ENCODE data around the gene SLC8A1.

The SLC8A1 gene

DNA sequence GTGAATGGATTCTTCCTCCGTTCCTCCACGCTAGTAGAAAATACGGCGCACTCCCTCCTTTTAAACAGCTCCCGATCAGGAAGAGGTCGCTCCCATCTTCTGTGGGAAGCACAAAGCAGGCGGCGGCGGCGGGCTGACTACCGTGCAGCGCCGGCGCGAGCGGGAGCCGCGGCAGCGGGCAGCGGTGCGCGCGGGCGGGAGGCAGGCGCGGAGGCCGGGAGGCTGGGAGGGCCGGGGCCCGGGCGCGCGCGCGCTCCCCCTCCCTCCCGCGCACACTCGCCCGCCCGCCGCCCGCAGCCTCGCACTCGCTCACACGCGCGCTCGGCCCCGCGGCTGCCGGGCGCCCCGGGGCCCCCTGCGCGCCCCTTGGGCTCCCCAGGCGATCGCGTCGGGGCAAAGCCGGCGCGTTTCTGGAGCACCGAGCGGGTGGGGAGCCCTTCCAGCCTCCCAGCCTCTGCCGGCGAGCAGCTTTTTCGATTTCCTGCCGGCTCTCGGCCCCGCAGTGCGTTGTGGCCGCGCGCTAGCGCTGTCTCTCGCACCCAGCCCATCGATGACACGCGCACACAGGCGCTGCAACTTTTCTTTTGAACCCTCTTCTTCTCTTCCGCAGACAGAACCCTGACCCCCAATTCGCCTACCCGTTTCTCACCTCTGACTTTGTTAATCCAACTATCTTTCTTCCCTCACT is at the start of gene SLC8A1:
SLC8A1 (minus strand) TSS at position 173 of the 688 bp plus-strand sequence.
- no peak for DNase-seq (ENCODE audit: low read depth)

GRCh38 chr2:40499437-40499836 is 47.5 kb upstream of the SLC8A1 start:
- no peak for DNase-seq (ENCODE audit: low read depth)

GRCh38 chr2:40497251-40497859 is 45.5 kb upstream of the SLC8A1 start:
- no peak for DNase-seq (ENCODE audit: low read depth)

DNA sequence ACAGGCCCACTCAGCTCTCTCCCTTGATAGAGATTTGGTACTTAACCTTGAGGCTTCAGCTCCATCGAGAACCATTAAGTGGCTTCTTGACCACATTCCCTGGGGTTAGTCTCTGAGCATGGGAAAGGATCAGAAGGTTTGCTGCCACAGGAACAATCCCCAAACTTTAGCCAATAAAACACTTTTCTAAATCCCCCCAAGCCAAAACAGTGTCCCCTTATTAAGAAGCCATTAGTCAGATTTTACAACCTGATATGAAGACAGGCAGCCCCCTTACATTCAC is 37.7 kb upstream of the SLC8A1 start:
- no peak for DNase-seq (ENCODE audit: low read depth)

- no peak for DNase-seq (ENCODE audit: low read depth)
These were observed 37.2 kb upstream of the SLC8A1 start for GRCh38 chr2:40488927-40489677.

GRCh38 chr2:40488101-40488601 is 36.3 kb upstream of the SLC8A1 start:
- no peak for DNase-seq (ENCODE audit: low read depth)

GRCh38 chr2:40487602-40488001 is 35.7 kb upstream of the SLC8A1 start:
- DNase-seq (ENCODE audit: low read depth) = no peak

- DNase-seq (ENCODE audit: low read depth) = no peak
These were observed 34.0 kb upstream of the SLC8A1 start for GRCh38 chr2:40485854-40486253.

GRCh38 chr2:40485318-40485717 is 33.4 kb upstream of the SLC8A1 start:
- DNase-seq (ENCODE audit: low read depth) = no peak

DNA sequence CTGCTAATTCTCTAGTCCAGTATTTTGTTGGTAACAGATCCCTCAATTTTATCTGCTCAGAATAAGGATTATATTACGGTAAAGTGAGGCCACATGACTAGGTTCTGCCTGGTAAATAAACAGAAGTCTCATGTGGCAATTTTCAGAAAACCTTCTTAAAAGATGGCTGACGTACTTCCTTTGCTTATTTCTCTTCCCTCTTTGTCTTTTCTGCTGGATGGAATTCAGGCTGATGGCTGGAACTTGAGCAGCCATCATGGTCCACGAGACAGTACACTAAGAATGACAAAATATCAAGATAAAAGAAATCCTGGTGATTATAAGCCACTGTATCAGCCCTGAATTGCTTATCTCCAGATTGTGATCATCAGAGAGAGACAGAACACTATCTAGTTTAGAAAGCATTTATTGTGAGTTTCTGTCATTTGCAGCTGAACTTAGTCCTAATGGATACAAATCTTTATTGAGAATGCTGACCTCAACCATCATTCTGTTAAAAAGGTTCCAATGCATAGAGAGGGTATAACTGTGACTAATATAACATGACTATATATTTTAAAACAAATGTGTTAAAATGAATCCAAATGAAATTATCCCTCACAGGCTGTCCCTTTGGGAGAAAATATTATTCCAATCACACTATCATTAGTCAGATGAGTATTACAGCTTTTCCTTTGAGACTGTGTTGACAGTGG is 31.8 kb upstream of the SLC8A1 start:
- DNase-seq (ENCODE audit: low read depth) = no peak

- DNase-seq (ENCODE audit: low read depth) = no peak
These were observed 28.7 kb upstream of the SLC8A1 start for GRCh38 chr2:40480596-40480995.

DNA sequence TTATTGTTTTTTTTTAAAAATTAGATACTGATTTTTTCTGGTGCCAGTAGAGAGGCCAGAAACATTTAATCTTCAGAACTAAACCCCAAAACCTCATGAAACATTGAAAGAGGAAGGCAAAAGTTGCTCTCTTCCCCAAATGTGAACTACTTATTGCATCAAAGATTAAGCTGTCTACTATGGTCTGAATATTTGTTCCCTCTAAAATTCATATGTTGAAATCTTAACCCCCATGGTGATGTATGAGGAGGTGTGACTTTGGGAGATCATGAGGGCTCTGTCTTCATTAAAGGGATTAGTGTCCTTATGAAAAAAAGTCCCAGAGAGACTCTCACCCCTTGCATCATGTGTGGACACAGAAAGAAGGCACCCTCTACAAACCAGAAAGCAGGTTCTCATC is 28.2 kb upstream of the SLC8A1 start:
- DNase-seq (ENCODE audit: low read depth) = no peak

GRCh38 chr2:40477361-40477760 is 25.5 kb upstream of the SLC8A1 start:
- no peak for DNase-seq (ENCODE audit: low read depth)

DNA sequence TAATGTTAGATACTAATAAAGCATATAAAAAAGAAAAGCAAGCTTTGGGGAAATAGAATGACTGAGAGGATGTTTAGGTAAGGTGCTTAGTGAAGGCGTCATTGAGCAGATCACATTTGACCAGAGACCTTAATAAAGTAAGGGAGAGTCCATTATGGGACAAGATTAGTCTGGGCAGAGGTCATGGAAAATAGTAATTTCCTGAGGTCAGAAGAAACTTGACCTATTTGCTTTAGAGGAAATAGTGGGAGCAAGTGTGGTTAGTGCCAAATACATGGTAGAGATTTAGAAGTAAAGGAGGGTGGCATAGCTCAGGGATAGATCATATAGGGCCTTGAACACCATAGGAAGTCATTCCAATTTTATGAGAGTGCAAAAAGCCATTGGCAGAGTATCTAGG is 24.5 kb upstream of the SLC8A1 start:
- no peak for DNase-seq (ENCODE audit: low read depth)

DNA sequence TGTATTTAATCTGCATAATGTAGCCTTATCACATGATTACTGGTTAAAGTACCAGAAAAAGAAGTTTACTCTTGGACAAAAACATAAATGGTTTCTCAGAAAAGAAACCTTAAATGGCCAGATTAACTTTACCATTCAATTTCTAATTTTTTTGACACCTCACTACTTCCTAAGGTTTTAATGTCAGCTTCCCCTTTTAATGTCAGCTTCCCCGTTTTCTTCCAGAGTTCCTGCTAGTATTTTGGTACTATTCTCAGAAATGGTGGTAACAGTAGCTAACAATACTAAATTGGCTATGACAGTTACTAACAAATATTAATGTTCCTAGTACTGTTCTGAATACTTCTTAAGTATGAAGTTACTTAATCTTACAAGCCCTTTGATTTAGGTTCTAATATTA is 22.4 kb upstream of the SLC8A1 start:
- DNase-seq (ENCODE audit: low read depth) = no peak

- DNase-seq (ENCODE audit: low read depth) = no peak
These were observed 20.0 kb upstream of the SLC8A1 start for GRCh38 chr2:40471866-40472265.

DNA sequence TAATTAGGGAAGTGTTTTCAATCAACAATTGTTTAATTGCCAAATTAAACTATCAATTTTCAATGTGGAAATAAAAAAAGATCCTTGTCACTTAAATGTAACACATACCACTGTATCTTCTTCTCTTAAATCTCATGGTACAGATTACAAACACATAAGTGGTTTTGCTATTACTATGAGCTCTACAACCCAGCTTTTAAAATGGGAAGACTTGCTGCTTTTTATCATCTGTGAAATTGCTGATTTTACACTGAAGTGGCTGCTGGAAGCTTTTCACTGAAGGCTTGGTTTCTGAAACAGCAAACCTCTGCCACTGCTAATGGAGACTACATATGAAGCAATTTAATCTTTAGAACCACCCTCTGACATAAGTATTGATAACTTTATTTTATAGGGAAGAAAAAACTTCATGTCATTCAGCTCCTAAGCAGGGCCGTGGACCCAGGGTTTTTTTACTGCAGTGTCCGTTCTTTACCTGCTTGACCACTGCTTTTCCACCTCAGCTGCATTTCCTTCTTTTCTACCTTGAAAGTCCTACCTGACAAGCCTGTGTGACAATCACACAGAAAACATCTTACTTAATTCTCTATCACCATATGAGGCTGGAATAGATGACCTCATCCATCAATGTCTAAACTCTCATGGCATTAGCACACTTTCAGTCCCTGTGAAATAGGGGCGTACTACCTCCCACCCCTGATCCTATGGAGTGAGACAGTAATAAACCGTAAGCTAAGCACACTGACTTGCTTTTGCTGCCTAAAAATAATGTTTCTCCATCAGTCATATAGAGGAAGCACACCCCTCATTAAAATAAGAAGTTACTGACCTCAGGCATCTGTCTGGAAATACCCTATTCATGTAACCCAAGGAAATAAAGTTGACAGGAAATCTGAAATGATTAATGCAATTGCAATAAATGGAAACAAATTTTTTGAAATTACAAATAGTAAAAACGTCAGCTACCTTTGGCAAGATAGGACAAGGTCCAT is 19.2 kb upstream of the SLC8A1 start:
- DNase-seq (ENCODE audit: low read depth) = no peak

GRCh38 chr2:40466935-40467572 is 15.2 kb upstream of the SLC8A1 start:
- DNase-seq (ENCODE audit: low read depth) = no peak

DNA sequence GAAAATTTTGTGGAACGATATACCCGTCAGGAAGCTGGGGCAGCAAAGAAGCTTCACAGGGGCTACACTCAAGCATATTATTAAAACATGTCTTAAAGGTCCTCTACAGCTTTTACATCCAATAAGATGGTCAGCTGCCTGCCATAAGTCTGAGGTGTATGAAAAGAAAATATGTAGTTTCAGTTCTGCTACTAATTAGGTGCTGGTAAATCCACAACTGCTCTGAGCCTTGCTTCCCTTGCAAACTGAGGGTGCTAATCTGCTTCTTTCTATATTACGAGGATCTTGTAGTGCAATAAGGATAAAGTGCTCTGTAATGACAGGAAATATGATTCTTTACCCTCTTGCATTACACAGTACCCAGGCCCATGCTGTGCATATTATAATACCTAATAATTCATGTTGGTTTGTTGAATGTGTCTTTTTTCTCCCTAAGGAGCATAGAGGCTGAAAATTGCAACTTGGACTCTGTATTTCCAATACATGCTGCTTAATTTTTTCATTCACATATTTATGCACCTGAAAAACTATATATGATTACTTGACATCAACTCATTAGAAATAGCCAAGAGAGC is 14.5 kb upstream of the SLC8A1 start:
- DNase-seq (ENCODE audit: low read depth) = no peak

DNA sequence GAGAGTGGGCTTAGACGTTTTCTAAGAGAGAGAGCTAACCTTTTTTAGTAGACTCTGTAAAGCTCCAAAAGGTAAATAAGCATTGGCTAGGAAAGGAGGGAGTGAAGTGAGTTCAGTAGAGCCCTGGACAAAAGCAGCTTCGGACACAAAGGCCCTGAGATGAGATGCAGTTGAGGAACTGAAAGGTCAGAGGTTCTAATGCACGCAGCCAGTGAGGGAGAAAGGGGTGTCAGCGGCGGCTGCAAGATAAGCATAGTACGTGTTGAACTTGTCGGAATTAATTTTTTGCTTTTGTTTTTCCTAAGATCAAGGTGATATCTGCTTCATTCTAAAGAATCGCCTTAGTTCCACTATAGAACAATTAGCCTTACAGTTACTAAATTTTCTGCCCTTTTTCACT is 11.2 kb upstream of the SLC8A1 start:
- no peak for DNase-seq (ENCODE audit: low read depth)
